GM19372 (cell line): ENCODE results near the gene MEIS3.
"Not testable (repeated sequence)": the region's sequence is repeated elsewhere in the genome, so short reads cannot be mapped to it uniquely, and the experiment has no call there.

Source experiments
- ATAC-seq: cut with Tn5 transposase; IDR thresholded peaks from one replicate; pipeline ENCODE4 v1.9.1; 2021; ENCODE audit warnings: mild to moderate bottlenecking, low read depth, moderate library complexity; ENCODE audit not compliant: unreplicated experiment

The MEIS3 gene

DNA sequence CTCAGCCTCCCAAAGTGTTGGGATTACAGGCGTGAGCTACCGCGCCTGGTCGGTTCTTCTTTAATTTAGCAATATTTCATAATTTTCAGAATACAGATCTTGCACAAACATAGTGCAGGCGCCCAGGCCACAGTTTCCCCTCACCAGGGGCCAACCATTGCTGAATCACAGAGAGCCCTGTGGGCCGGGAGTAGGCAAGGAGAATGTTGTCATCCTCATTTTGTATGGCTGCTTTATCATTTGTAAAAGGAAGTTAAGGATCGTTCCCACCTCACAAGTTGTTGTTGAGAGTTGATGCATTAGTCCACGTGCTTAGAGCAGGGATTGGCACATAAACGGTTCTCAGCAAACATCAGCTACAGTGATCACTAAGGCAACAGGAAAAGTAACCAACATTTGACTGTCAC lies 30.2 kb downstream of the MEIS3 start:
- ATAC-seq, result no peak

DNA sequence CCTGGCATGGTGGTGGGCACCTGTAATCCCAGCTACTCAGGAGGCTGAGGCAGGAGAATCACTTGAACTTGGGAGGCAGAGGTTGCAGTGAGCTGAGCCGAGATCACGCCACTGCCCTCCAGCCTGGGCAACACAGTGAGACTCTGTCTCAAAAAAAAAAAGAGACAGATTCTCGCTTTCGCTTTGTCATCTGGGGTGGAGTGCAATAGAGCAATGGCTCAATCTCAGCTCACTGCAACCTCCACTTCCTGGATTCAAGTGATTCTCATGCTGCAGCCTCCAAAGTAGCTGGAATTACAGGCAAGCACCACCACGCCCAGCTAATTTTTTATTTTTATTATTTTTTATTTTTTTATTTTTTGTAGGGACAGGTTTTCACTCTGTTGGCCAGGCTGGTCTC lies 30.6 kb downstream of the MEIS3 start:
- ATAC-seq, result not testable (repeated sequence)

DNA sequence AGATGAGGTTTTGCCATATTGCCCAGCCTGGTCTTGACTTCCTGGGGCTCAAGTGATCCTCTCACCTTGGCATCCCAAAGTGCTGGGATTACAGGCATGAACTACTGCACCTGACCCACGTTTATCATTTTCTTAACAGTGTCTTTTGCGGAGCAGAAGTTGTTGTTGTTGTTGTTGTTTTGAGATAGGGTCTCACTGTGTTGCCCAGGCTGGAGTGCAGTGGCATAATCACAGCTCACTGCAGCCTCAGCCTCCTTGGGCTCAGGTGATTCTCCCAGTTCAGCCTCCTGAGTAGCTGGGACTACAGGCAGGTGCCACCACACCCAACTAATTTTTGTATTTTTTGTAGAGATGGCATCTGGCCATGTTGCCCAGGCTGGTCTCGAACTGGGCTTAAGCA lies 31.7 kb downstream of the MEIS3 start:
- ATAC-seq, result not testable (repeated sequence)

DNA sequence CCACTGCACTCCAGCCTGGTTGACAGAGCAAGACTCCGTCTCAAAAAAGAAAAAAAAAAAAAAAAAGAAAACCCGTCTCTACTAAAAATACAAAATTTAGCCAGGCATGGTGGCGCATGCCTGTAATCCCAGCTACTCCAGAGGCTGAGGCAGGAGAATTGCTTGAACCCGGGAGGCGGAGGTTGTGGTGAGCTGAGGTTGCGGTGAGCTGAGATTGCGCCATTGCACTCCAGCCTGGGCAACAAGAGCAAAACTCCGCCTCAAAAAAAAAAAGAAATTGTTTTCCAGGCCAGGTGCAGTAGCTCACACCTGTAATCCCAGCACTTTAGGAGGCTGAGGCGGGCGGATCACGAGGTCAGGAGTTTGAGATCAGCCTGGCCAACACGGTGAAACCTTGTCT lies 32.7 kb downstream of the MEIS3 start:
- ATAC-seq, result not testable (repeated sequence)

DNA sequence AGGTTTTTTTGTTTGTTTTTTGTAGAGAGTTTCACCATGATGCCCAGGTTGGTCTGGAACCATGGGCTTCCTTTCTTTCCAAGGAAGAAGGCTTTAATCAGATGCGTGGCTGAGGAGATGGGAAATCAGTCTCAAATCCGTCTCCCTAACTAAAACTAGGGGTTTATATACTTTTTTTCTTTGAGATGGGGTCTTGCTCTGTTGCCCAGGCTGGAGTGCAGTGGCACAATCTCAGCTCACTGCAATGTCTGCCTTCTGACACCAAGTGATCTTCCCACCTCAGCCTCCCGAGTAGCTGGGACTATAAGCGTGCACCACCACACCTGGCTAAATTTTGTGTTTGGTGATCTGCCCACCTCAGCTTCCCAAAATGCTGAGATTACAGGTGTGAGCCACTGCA lies 34.8 kb downstream of the MEIS3 start:
- ATAC-seq, result not testable (repeated sequence)

DNA sequence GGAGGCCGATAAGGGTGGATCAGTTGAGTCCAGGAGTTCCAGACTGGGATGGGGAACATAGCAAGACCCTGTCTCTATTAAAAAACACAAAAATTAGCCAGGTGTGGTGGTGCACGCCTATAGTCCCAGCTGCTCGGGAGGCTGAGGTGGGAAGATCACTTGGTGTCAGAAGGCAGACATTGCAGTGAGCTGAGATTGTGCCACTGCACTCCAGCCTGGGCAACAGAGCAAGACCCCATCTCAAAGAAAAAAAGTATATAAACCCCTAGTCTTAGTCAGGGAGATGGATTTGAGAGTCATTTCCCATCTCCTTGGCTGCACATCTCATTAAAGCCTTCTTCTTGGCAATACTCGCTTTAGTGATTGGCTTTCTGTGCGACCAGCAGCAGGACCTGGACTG lies 35.4 kb downstream of the MEIS3 start:
- ATAC-seq, result not testable (repeated sequence)

DNA sequence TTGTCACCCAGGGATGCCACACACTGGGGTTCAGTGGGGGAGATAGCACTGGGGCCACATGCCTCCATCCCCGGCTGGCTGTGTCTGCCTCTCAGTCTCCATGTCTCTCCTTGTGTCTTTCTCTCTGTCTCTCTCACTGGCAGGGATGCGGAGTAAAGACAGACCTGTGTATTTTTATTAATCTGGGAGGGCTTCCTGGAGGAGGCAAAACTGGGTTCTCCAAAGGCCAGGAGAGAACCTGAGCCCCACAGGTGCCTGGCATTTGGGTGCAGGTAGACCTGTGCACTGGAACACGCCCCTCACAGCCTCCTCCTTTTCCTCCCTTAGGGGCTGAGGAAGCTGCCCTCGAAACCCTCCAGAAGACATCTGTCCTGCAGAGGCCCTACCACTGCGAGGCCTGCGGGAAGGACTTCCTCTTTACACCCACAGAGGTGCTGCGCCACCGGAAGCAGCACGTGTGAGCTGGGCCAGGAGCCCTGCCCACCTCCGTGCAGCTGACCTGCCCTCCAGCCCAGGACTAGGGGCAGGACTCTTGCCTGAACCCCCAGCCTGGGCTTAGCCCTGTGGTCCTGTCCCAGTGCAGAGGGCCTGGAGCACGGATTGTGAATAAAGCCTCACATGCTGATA lies 37.6 kb downstream of the MEIS3 start:
- no peak for ATAC-seq

DNA sequence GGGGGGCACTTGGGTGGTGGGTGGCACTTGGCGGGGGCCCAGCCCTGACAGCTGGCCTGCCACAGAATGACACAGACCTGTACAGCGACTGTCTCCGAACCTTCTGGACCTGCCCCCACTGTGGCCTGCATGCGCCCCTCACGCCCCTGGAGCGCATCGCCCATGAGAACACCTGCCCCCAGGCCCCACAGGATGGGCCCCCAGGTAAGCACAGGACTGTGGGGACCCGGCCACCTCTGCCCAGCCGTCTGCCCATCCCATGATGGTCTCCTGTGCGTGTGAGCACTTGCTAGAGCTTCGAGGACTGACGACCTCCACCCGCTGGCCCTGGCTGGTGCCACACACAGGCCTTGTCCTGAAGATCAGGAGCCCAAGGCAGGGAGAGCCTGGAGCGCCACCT lies 38.2 kb downstream of the MEIS3 start:
- ATAC-seq, result no peak

DNA sequence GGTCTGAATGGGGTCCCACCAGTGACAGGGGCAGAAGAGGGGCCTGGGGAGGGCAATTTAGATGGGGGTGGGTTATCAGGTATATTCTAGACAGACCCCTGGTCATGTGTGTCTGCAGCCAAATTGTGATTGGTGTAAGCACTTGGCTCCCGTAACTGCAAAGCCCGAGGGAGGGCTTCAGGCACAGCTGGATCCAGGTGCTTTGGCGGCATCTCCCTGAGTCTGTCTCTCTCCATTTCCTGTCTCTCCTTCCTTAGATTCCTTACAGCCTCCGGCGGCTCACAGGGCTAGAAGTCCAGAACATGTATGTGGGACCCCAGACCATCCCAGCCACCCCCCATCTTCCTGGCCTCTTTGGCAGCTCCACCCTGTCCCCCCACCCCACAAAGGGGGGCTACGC lies 38.8 kb downstream of the MEIS3 start:
- ATAC-seq, result no peak

DNA sequence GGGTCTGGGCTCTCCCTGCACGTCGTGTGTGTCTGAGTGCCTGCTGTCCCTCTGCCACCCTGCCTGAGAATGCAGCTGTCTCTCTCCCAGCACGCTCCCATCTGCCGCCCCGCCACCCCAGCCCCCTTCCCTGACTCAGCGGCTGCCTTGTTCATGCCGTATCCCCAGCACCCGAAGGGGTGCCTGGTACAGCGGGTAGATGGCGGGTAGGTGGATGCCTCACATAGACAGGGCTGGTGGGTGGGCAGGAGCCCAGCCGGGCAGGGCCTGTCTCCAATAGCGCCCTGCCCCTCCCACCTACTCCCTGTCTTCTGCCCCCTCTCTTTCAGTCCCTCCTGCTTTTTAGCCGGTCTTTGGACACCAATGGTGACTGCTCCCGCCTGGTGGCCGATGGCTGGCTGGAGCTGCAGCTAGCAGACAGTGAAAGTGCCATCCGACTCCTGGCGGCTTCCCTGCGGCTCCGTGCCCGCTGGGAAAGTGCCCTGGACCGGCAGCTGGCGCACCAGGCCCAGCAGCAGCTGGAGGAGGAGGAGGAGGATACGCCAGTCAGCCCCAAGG lies 39.9 kb downstream of the MEIS3 start:
- ATAC-seq, result no peak

DNA sequence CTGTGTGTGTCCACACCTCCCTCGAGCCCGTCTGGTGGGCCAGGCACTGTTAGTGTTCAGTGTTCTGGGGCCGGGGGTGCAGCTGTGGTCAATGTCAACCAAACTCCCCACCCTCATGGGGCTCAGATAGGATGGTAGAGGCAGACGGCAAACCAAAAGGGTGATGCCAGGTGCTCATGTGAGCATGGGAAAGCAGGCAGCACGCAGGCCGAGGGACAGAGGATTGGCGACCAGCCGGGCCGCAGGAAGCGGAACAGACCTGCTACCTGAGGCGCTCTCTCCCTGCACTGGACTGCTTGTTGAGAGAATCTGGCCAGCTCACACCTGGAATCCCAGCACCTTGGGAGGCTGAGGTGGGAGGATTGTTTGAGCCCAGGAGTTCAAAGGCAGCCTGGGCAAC lies 41.1 kb downstream of the MEIS3 start:
- ATAC-seq, result no peak

DNA sequence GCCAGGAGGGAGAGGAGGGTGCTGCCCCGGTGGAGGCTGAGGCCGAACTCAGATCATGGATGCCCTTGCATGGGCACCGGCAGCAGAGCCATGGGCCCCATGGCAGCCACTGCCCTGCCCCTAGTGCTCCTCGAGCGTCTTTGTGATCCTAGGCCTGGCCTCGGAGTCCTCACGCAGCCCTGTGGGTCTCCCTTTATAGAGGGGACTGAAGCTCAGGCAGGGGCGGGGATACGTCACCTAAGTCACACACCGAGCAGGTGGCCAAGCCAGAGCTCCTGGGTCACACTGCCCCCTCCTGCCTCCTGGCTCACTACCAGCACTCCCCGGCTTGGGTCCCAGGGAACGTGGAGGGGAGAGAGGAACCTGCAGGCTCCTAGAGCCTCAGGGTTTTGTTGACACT lies 41.5 kb downstream of the MEIS3 start:
- no peak for ATAC-seq

DNA sequence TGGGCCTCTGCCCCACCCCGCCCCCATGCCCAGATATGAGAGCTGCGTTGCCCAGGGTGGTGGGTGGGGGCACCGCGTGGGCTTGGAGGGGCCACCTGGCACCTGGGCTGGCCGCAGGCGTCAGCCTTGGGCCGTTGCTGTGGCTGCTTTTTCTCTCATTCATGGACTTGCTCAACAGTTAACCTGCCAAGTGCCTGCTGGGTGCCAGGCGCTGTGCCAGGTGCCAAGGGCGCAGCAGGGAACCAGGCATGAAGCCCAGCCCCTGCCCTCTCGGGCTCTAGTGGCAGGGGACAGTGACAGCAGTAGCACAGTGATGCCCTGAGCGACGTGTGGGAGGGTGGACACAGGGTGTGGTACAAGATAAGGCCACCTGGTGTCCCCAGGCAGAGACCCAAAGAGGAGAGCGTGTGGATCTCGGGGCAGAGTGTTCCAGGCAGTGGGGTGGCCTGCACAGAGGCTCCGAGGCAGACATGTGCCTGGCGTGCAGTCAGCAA lies 42.1 kb downstream of the MEIS3 start:
- no peak for ATAC-seq

DNA sequence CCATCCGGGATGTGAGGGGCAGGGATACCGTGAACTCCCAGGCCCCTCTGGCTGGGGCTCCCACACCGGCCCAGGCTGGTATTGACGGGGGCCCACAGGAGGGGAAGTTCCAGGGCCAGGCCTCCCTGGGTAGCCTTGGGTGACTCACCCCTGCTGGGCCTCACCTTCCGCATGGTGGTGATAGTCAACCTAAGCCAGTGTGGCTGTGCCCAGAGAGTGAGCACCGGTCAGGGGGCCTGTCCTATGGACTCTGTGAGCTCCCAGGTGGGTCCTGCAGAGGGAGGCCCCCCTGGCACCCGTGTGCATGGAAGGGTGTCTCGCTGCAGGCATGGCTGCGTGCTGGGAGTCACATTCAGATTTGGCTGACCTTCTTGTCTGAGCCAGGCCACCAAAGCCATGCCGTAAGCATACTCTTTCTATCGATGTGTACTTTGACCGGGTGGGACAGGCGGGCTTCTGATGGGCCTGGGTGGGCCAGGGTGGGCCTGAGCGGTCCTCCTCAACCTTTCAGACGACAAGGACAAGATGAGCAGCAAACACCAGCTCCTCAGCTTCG lies 42.7 kb downstream of the MEIS3 start:
- ATAC-seq, result no peak

DNA sequence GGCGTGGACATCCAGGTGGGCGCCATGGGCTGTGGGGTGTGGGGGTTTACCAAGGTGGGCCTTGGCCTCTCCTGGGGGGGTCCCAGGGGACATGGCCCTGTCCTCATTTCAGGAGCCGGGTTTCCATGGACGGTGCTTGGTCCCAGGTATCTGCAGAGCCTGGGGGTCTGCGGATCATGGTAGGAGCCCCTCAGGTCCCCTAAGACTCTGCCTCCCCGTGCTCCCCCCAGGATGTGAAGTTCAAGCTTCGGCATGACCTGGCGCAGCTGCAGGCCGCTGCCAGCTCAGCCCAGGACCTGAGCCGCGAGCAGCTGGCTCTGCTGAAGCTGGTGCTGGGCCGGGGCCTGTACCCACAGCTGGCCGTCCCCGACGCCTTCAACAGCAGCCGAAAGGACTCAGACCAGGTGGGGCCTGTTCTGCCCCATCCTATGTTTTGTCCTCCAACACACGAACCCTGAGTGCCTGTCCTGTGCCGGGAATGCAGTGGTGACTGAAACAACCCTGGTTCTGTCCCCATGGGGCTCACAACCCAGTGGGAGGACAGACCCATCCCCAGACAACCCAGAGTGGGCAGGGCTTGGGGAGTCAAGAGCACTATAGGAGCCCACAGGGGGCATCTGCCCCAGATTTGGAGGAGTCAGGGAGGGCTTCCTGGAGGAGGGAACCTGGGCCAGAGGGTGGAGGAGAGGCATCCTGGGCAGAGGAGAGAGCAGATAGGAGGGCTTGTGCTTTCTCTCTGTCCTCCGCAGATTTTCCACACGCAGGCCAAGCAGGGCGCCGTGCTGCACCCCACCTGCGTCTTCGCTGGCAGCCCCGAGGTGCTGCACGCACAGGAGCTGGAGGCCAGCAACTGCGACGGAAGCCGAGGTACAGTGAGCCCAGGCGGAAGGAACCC lies 43.4 kb downstream of the MEIS3 start:
- no peak for ATAC-seq

DNA sequence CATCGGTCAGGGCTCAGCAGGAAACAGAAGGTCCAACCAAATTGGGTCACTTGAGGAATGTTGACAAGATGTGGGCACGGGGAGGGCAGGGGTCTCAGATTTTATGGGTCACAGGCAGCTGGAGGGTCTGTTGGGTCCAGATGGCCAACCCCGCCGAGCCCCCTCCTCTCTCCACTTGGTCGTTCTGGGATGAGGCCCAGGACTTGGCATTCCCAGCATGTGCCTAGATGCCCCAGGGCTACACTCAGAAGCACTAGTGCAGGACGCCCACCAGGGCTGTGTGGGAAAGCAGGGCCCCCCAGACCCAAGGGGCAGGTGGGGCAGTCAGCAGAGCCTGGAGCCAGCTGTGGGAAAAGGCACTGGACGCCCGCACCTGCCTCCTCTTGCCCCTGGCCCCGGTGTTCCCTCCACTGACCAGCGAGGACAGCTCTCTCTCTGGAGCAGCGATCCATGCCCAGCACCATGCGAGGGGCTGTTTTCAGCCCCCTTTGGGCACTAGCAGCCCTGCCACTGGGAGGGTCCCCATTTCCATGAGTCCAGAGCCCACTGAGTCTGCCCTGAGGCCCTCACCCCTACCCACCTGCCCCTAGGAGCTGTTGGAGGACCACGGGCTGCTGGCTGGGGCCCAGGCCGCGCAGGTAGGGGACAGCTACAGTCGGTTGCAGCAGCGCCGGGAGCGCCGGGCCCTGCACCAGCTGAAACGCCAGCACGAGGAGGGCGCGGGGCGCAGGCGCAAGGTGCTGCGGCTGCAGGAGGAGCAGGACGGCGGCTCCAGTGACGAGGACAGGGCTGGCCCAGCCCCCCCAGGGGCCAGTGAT lies 44.2 kb downstream of the MEIS3 start:
- no peak for ATAC-seq

DNA sequence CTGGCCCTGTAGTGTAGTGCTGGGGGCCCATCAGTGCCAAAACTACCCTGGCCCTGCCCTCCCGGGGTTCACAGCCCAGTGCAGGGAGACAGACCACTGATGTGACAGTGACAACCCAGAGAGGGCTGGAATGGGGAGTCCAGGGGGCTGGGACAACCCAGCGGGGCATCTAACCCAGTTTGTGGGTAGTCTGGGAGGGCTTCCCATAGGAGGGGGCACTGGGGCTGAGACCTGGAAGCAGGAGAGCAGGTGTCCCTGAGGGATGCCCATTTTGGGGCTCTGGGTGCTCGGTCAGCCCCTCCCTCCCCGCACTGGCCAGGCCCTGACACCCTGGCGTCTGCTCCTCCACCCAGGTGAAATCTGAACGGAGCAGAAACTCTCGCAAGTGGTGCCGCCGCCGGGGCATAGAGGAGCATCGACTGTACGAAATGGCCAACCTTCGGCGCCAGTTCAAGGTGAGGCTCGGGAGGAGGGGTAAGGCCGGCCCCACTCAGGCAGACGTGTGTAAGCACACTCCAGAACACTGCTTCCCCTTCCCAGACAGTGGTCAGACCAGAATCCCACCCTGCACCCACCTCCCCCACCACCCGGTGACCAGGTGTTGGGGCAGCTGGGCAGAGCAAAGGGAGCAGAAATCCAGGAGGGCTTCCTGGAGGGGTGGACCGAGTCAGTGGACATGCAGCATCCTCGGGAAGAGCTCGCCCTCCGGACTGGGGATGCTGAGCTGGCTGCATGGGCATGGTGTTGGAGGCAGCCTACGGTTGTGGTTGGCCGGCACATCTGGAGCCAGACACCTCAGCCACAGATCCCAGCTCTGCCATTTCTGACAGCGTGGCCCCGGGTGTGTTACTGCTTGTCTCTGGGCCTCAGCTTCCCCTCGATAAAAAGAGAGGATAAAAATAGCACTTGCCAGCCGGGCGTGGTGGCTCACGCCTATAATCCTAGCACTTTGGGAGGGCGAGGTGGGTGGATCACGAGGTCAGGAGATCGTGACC lies 45.8 kb downstream of the MEIS3 start:
- ATAC-seq, result no peak

DNA sequence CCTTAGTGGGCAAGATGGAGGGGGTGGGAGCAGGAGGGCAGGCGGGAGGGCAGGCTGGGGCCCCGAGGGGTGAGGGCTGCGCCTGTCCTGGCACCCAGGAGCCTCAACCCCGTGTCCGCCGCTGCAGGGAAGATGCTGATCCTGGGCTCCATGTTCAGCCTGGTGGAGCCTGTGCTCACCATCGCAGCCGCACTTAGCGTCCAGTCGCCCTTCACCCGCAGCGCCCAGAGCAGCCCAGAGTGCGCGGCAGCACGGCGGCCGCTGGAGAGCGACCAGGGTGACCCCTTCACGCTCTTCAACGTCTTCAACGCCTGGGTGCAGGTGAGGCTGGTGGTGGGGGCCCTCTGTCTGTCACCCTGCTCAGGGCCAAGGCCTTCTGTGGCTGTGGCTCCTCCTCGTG lies 46.7 kb downstream of the MEIS3 start:
- no peak for ATAC-seq

DNA sequence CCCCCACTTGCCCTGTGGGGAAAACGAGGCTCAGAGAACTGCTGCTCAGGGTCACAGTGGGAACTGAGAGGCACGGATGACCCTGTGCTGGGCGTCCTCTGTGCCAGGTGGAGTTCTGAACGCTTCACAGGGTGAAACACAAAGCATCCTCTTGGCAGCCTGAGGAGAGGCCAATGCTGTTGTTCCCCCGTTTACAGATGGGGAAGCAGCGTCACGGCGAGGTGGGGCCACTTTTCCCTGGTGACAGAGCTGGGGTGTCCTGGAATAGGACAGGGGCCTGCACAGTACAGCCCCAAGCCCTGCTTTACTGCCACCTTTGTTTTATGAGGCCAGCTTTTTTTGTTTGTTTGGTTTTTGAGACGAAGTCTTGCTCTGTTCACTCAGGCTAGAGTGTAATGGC lies 48.1 kb downstream of the MEIS3 start:
- ATAC-seq, result no peak
